H9 (cell line): ENCODE measurements around the gene NUDT3. TPM values are rescaled to one million over a fixed set of nuclear protein-coding genes. Genes with fewer than 3 reads are reported as not detected.

Experiments used
- DNase-seq: peaks from one replicate; pipeline ENCODE4 v3.0.0-alpha.2; 2017
- H2AFZ ChIP-seq: one replicate; pipeline ENCODE4 v1.6.1; 2013; ENCODE audit warnings: mild to moderate bottlenecking, low read length, control low read depth, moderate library complexity
- H2AK5ac ChIP-seq: 2 replicates; pipeline ENCODE4 v1.6.1; 2013; ENCODE audit warnings: low read length, control low read depth, mixed read lengths; ENCODE audit not compliant: insufficient read length
- H2BK120ac ChIP-seq: one replicate; pipeline ENCODE4 v1.6.1; 2013; ENCODE audit warnings: low read depth, mild to moderate bottlenecking, low read length, control low read depth, inconsistent platforms; ENCODE audit not compliant: poor library complexity, severe bottlenecking
- H2BK12ac ChIP-seq: 2 replicates; pipeline ENCODE4 v1.6.1; 2013; ENCODE audit warnings: low read length, control low read depth, mixed read lengths, low read depth; ENCODE audit not compliant: insufficient read length
- H2BK15ac ChIP-seq: 2 replicates; pipeline ENCODE4 v1.6.1; 2013; ENCODE audit warnings: low read depth, low read length, control low read depth
- H2BK20ac ChIP-seq: one replicate; pipeline ENCODE4 v1.6.1; 2013; ENCODE audit warnings: low read depth, mild to moderate bottlenecking, low read length, control low read depth, inconsistent platforms; ENCODE audit not compliant: poor library complexity, severe bottlenecking
- H2BK5ac ChIP-seq: 2 replicates; pipeline ENCODE4 v1.6.1; 2013; ENCODE audit warnings: low read length, control low read depth, mixed read lengths; ENCODE audit not compliant: insufficient read length
- H3K14ac ChIP-seq: 2 replicates; pipeline ENCODE4 v1.6.1; 2013; ENCODE audit warnings: low read length, control low read depth; ENCODE audit not compliant: insufficient read depth
- H3K18ac ChIP-seq: 2 replicates; pipeline ENCODE4 v1.6.1; 2013; ENCODE audit warnings: low read depth, mild to moderate bottlenecking, mixed read lengths, low read length, control low read depth; ENCODE audit not compliant: insufficient read length
- H3K23ac ChIP-seq: 2 replicates; pipeline ENCODE4 v1.6.1; 2013; ENCODE audit warnings: low read length, control low read depth, mixed read lengths, low read depth; ENCODE audit not compliant: insufficient read length
- H3K23me2 ChIP-seq: 2 replicates; pipeline ENCODE4 v1.6.1; 2013; ENCODE audit warnings: low read depth, mild to moderate bottlenecking, mixed read lengths, low read length, control low read depth; ENCODE audit not compliant: insufficient read length, poor library complexity, severe bottlenecking
- H3K27ac ChIP-seq: 2 replicates; pipeline ENCODE4 v1.5.1; 2013; ENCODE audit warnings: low read length, control low read depth, mixed read lengths, low read depth; ENCODE audit not compliant: insufficient read length
- H3K27me3 ChIP-seq: 2 replicates; pipeline ENCODE4 v1.6.1; 2013; ENCODE audit warnings: low read length, control low read depth, inconsistent platforms; ENCODE audit not compliant: insufficient read depth
- H3K4ac ChIP-seq: 2 replicates; pipeline ENCODE4 v1.6.1; 2013; ENCODE audit warnings: low read depth, mild to moderate bottlenecking, control low read depth, inconsistent platforms, low read length, moderate library complexity
- H3K4me1 ChIP-seq: 2 replicates; pipeline ENCODE4 v1.6.1; 2013; ENCODE audit warnings: low read length, control low read depth, inconsistent platforms; ENCODE audit not compliant: insufficient read depth
- H3K4me2 ChIP-seq: 2 replicates; pipeline ENCODE4 v1.6.1; 2013; ENCODE audit warnings: low read length, control low read depth, mixed read lengths; ENCODE audit not compliant: insufficient read length, insufficient read depth
- H3K56ac ChIP-seq: 2 replicates; pipeline ENCODE4 v1.6.1; 2013; ENCODE audit warnings: low read depth, mild to moderate bottlenecking, mixed read lengths, low read length, control low read depth; ENCODE audit not compliant: insufficient read length
- H3K79me1 ChIP-seq: 2 replicates; pipeline ENCODE4 v1.6.1; 2013; ENCODE audit warnings: low read depth, mild to moderate bottlenecking, moderate library complexity, low read length, control low read depth, inconsistent platforms; ENCODE audit not compliant: insufficient read depth, poor library complexity, severe bottlenecking
- H3K79me2 ChIP-seq: 2 replicates; pipeline ENCODE4 v1.6.1; 2013; ENCODE audit warnings: low read length, control low read depth, inconsistent platforms; ENCODE audit not compliant: insufficient read depth
- H3K9ac ChIP-seq: 2 replicates; pipeline ENCODE4 v1.6.1; 2013; ENCODE audit warnings: low read length, control low read depth, mixed read lengths; ENCODE audit not compliant: insufficient read length; ENCODE audit errors: extremely low read depth
- H3K9me3 ChIP-seq: one replicate; pipeline ENCODE4 v1.6.1; 2013; ENCODE audit warnings: low read depth, low read length, inconsistent platforms; ENCODE audit not compliant: control insufficient read depth
- H3T11ph ChIP-seq: one replicate; pipeline ENCODE4 v1.6.1; 2013; ENCODE audit warnings: mild to moderate bottlenecking, low read length, control low read depth, inconsistent platforms
- H4K20me1 ChIP-seq: one replicate; pipeline ENCODE4 v1.6.1; 2013; ENCODE audit not compliant: control insufficient read depth, insufficient read length, insufficient read depth
- H4K5ac ChIP-seq: 2 replicates; pipeline ENCODE4 v1.6.1; 2013; ENCODE audit warnings: low read depth, mild to moderate bottlenecking, mixed read lengths, low read length, control low read depth; ENCODE audit not compliant: insufficient read length
- H4K8ac ChIP-seq: replicated peaks from 2 replicates; pipeline ENCODE4 v1.6.1; 2013; ENCODE audit warnings: low read length, control low read depth, mixed read lengths, low read depth; ENCODE audit not compliant: insufficient read length
- H4K91ac ChIP-seq: 2 replicates; pipeline ENCODE4 v1.6.1; 2013; ENCODE audit warnings: low read depth, mild to moderate bottlenecking, moderate library complexity, mixed read lengths, low read length, control low read depth; ENCODE audit not compliant: insufficient read length
- H3K27ac Mint-ChIP-seq, 3 experiments: 2 replicates in 2 of 3; 3 replicates in 1 of 3; pipeline ENCODE4 v1.8.0; 2020 to 2021; ENCODE audit warnings: mixed read lengths in 3 of 3, mild to moderate bottlenecking in 1 of 3, moderate library complexity in 1 of 3
- H3K27me3 Mint-ChIP-seq: 2 replicates; pipeline ENCODE4 v1.8.0; 2021; ENCODE audit warnings: low read depth, mild to moderate bottlenecking, moderate library complexity, mixed read lengths
- H3K36me3 Mint-ChIP-seq, 3 experiments: 2 replicates in 2 of 3; 3 replicates in 1 of 3; pipeline ENCODE4 v1.8.0; 2020 to 2021; ENCODE audit warnings: low read depth in 3 of 3, mixed read lengths in 3 of 3; ENCODE audit not compliant: insufficient read depth in 1 of 3
- H3K4me1 Mint-ChIP-seq, 2 experiments: 2 replicates each; pipeline ENCODE4 v1.8.0; 2020; ENCODE audit warnings: mixed read lengths in 2 of 2
- H3K4me3 Mint-ChIP-seq, 2 experiments: 2 replicates in 1 of 2; 3 replicates in 1 of 2; pipeline ENCODE4 v1.8.0; 2020 to 2021; ENCODE audit warnings: mild to moderate bottlenecking in 2 of 2, mixed read lengths in 2 of 2, moderate library complexity in 1 of 2
- H3K9me3 Mint-ChIP-seq, 2 experiments: 2 replicates in 1 of 2; 3 replicates in 1 of 2; pipeline ENCODE4 v1.8.0; 2020; ENCODE audit warnings: mild to moderate bottlenecking in 2 of 2, mixed read lengths in 2 of 2, moderate library complexity in 1 of 2
- WGBS: extraction: QIAGEN DNeasy Blood & Tissue Kit; methylation state at CpG from one replicate; pipeline ENCODE4 v1.1.7; 2013; ENCODE audit warnings: missing lambda C conversion rate, low lambda C conversion rate, mixed read lengths; ENCODE audit not compliant: insufficient read length; ENCODE audit errors: extremely low coverage; 5-methylcytosine and 5-hydroxymethylcytosine counted together
- total RNA-seq: library from RNA; stranded (reverse); gene quantifications from 2 replicates; pipeline ENCODE4 v1.2.1, GENCODE V29; 2021
- TF ChIP-seq, protein P1 (sequence below): fragments of 200-600 bp; sonication (generic); conservative IDR thresholded peaks from 3 replicates; pipeline ENCODE4 v1.8.0; 2021; ENCODE audit warnings: antibody characterized with exemption, mild to moderate bottlenecking

Gene NUDT3
- total RNA-seq, 1 experiment from 2014 or later: 23.6 TPM

DNA sequence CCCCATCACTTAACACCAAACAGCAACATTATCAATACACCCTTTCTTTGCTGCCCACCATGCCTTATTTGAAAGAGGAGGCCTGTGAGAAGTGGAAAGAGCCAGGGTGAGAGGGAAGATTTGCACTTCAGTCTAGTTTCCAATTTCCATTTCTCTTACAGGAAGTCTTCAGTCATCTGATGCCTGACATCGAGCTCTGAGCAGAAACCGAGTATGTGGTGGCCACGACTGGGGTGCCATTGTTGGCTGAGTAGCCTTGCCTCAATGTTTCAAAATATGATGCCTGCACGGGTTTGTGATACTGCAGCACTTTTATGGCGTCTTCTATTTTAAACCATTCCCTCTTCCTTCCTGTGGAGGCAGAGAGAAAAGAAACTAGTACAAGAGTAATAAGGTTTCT lies 103.9 kb downstream of the NUDT3 start:
- Histone ChIP-seq H3K4me2 (no peak overlapping the region), H3K9ac (no peak overlapping the region), H3K4ac (no peak overlapping the region), H4K8ac (no peak overlapping the region), H3K9me3 (no peaks in the 10 kb centered on the region), H3K56ac (no peak overlapping the region), H2BK20ac (no peak overlapping the region), H4K91ac (no peak overlapping the region), H3K27ac (no peak overlapping the region), H3K14ac (no peak overlapping the region), H3K79me2 (no peaks in the 10 kb centered on the region), H3K27me3 (no peaks in the 10 kb centered on the region), H2BK12ac (no peak overlapping the region), H3K23me2 (no peaks in the 10 kb centered on the region), H2BK15ac (no peak overlapping the region), H3K4me1 (no peaks in the 10 kb centered on the region), H3T11ph (no peak overlapping the region), H2BK120ac (no peak overlapping the region), H3K18ac (no peak overlapping the region), H3K79me1 (no peaks in the 10 kb centered on the region), H2BK5ac (no peak overlapping the region), H4K20me1 (no peaks in the 10 kb centered on the region), H3K23ac (no peak overlapping the region), H4K5ac (no peak overlapping the region), H2AK5ac (no peak overlapping the region), H2AFZ (no peak overlapping the region)
- no peak for DNase-seq
- no peaks in the 10 kb centered on the region for H3K4me1 Mint-ChIP-seq
- H3K9me3 Mint-ChIP-seq: no peaks in the 10 kb centered on the region
- TF ChIP-seq, protein P1, sequence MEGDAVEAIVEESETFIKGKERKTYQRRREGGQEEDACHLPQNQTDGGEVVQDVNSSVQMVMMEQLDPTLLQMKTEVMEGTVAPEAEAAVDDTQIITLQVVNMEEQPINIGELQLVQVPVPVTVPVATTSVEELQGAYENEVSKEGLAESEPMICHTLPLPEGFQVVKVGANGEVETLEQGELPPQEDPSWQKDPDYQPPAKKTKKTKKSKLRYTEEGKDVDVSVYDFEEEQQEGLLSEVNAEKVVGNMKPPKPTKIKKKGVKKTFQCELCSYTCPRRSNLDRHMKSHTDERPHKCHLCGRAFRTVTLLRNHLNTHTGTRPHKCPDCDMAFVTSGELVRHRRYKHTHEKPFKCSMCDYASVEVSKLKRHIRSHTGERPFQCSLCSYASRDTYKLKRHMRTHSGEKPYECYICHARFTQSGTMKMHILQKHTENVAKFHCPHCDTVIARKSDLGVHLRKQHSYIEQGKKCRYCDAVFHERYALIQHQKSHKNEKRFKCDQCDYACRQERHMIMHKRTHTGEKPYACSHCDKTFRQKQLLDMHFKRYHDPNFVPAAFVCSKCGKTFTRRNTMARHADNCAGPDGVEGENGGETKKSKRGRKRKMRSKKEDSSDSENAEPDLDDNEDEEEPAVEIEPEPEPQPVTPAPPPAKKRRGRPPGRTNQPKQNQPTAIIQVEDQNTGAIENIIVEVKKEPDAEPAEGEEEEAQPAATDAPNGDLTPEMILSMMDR: no peak
- H3K36me3 Mint-ChIP-seq: peaks cover 9 to 42% (median 28%) of the 10 kb centered on the region in 3 experiments; a peak in 6 of 7 replicates
- no peak overlapping the region for H3K4me3 Mint-ChIP-seq
- H3K27ac Mint-ChIP-seq: 0 out of 7 replicates have a peak overlapping the region, but pooled peaks of 1 of the 3 experiments have one; percentile 29
- H3K27me3 Mint-ChIP-seq: no peaks in the 10 kb centered on the region; the same call in 1 of the 2 replicates
- WGBS: no CpG with 5 or more reads among the region's 5 CpGs
